H1 (cell line): ENCODE data around the gene CTNNA3. TPM values are rescaled to one million over a fixed set of nuclear protein-coding genes. Genes with fewer than 3 reads are reported as not detected.

Source experiments
- CTCF ChIA-PET: fragments of 300-600 bp; sonication (Branson Sonifier 250); formaldehyde crosslinking; loops from one replicate; lab custom pipeline; 2021; ENCODE audit not compliant: partially characterized antibody; lab: Charles Lee
- POLR2A ChIA-PET: fragments of 300-600 bp; sonication (Branson Sonifier 250); formaldehyde crosslinking; loops from one replicate; lab custom pipeline; 2021; ENCODE audit warnings: inconsistent platforms; ENCODE audit not compliant: partially characterized antibody; lab: Charles Lee
- DNase-seq, 2 experiments: peaks; one replicate each; pipeline versions ENCODE4 v3.0.0 to v3.0.0-alpha.2; 2010 to 2022; ENCODE audit warnings: low spot score in 2 of 2, low read depth in 1 of 2, mixed read lengths in 1 of 2
- FAIRE-seq: peaks from 2 replicates; lab custom pipeline; 2011; peaks lifted over from hg19 to GRCh38; lab: Jason Lieb, UNC
- H2AFZ ChIP-seq: 2 replicates; pipeline ENCODE4 v1.8.1; 2012; ENCODE audit warnings: low read length, inconsistent platforms
- H2AK5ac ChIP-seq: 2 replicates; pipeline ENCODE4 v1.6.1; 2013; ENCODE audit warnings: low read depth, low read length
- H2BK120ac ChIP-seq: replicated peaks from 2 replicates; pipeline ENCODE3; 2013; ENCODE audit warnings: low read depth, low read length, inconsistent platforms
- H2BK12ac ChIP-seq: 2 replicates; pipeline ENCODE4 v1.6.1; 2013; ENCODE audit warnings: low read depth, low read length
- H2BK15ac ChIP-seq: 2 replicates; pipeline ENCODE4 v1.6.1; 2013; ENCODE audit warnings: low read length
- H2BK20ac ChIP-seq: 2 replicates; pipeline ENCODE4 v1.6.1; 2013; ENCODE audit warnings: low read length
- H2BK5ac ChIP-seq: 2 replicates; pipeline ENCODE4 v1.6.1; 2013; ENCODE audit warnings: low read depth, low read length
- H3K14ac ChIP-seq: 2 replicates; pipeline ENCODE4 v1.6.1; 2013; ENCODE audit warnings: inconsistent platforms; ENCODE audit not compliant: insufficient read length
- H3K18ac ChIP-seq: 2 replicates; pipeline ENCODE4 v1.6.1; 2013; ENCODE audit warnings: low read length; ENCODE audit errors: extremely low read depth
- H3K23ac ChIP-seq: 2 replicates; pipeline ENCODE4 v1.6.1; 2013; ENCODE audit warnings: inconsistent platforms; ENCODE audit not compliant: insufficient read length
- H3K23me2 ChIP-seq: 2 replicates; pipeline ENCODE4 v1.6.1; 2013; ENCODE audit warnings: low read depth, low read length
- H3K27ac ChIP-seq: 2 replicates; pipeline ENCODE4 v1.6.1; 2011; ENCODE audit warnings: low read depth, low read length, inconsistent platforms
- H3K27me3 ChIP-seq, 4 experiments: replicated peaks in 1 of 4; 1 replicate in 1 of 4; 2 replicates in 3 of 4; pipeline versions ENCODE4 v1.6.1 to v1.8.1; 2011 to 2013; ENCODE audit warnings: low read length in 3 of 4, mild to moderate bottlenecking in 3 of 4, inconsistent platforms in 2 of 4, mixed read lengths in 2 of 4, moderate library complexity in 1 of 4; ENCODE audit not compliant: control insufficient read depth in 3 of 4, insufficient read depth in 3 of 4; ENCODE audit errors: extremely low read depth in 1 of 4
- H3K36me3 ChIP-seq, 4 experiments: 2 replicates each; pipeline versions ENCODE4 v1.6.1 to v1.8.1; 2011 to 2013; ENCODE audit warnings: mild to moderate bottlenecking in 4 of 4, low read length in 3 of 4, moderate library complexity in 2 of 4, control low read depth in 1 of 4, inconsistent platforms in 1 of 4; ENCODE audit not compliant: insufficient read depth in 4 of 4, control insufficient read depth in 2 of 4
- H3K4ac ChIP-seq: replicated peaks from 2 replicates; pipeline ENCODE3; 2013; ENCODE audit warnings: low read length, low read depth, mixed read lengths, inconsistent platforms; ENCODE audit not compliant: insufficient read length
- H3K4me1 ChIP-seq, 4 experiments: replicated peaks in 1 of 4; 1 replicate in 1 of 4; 2 replicates in 3 of 4; pipeline versions ENCODE4 v1.6.1 to v1.8.1; 2011 to 2013; ENCODE audit warnings: low read length in 3 of 4, inconsistent platforms in 2 of 4, mixed read lengths in 1 of 4; ENCODE audit not compliant: insufficient read depth in 4 of 4, control insufficient read depth in 3 of 4
- H3K4me2 ChIP-seq, 2 experiments: 2 replicates each; pipeline versions ENCODE4 v1.6.1 to v1.8.1; 2011 to 2013; ENCODE audit warnings: low read depth in 2 of 2, low read length in 2 of 2, control low read depth in 1 of 2, inconsistent platforms in 1 of 2, mild to moderate bottlenecking in 1 of 2; ENCODE audit not compliant: insufficient read depth in 1 of 2
- H3K4me3 ChIP-seq, 4 experiments: fragments of 200-600, 300-600 bp in 1 of 4; sonication (generic), shearing (Covaris generic), sonication (Bioruptor Twin) in 1 of 4; 2 replicates each; pipeline versions ENCODE4 v1.5.1 to v1.8.1; 2011 to 2016; ENCODE audit warnings: low read length in 4 of 4, low read depth in 3 of 4, control low read depth in 2 of 4, inconsistent platforms in 2 of 4, mild to moderate bottlenecking in 2 of 4, mixed read lengths in 1 of 4, moderate library complexity in 1 of 4; ENCODE audit not compliant: insufficient read depth in 2 of 4; ENCODE audit errors: extremely low read depth in 1 of 4
- H3K56ac ChIP-seq: replicated peaks from 2 replicates; pipeline ENCODE3; 2013; ENCODE audit warnings: low read depth, mild to moderate bottlenecking, mixed read lengths, low read length, inconsistent platforms; ENCODE audit not compliant: insufficient read length
- H3K79me1 ChIP-seq: 2 replicates; pipeline ENCODE4 v1.6.1; 2013; ENCODE audit warnings: low read depth, low read length, control low read depth
- H3K79me2 ChIP-seq, 2 experiments: 2 replicates each; pipeline versions ENCODE4 v1.6.1 to v1.8.1; 2012 to 2013; ENCODE audit warnings: low read length in 2 of 2, mild to moderate bottlenecking in 2 of 2, inconsistent platforms in 1 of 2; ENCODE audit not compliant: insufficient read depth in 2 of 2, control insufficient read depth in 1 of 2
- H3K9ac ChIP-seq, 4 experiments: replicated peaks in 1 of 4; 1 replicate in 1 of 4; 2 replicates in 3 of 4; pipeline versions ENCODE4 v1.6.1 to v1.8.1; 2011 to 2013; ENCODE audit warnings: low read depth in 3 of 4, low read length in 3 of 4, control low read depth in 2 of 4, mild to moderate bottlenecking in 2 of 4, moderate library complexity in 2 of 4, inconsistent platforms in 1 of 4; ENCODE audit errors: extremely low read depth in 1 of 4
- H3K9me3 ChIP-seq, 2 experiments: 2 replicates each; pipeline versions ENCODE4 v1.6.1 to v1.8.1; 2012 to 2013; ENCODE audit warnings: mild to moderate bottlenecking in 2 of 2, moderate library complexity in 2 of 2, control low read depth in 1 of 2, inconsistent platforms in 1 of 2, low read depth in 1 of 2, low read length in 1 of 2, mixed read lengths in 1 of 2; ENCODE audit not compliant: insufficient read depth in 2 of 2
- H4K20me1 ChIP-seq, 2 experiments: replicated peaks in 1 of 2; 2 replicates each; pipeline versions ENCODE3 to v1.8.1; 2011 to 2013; ENCODE audit warnings: inconsistent platforms in 2 of 2, low read length in 2 of 2, mild to moderate bottlenecking in 1 of 2; ENCODE audit not compliant: insufficient read depth in 2 of 2, control insufficient read depth in 1 of 2
- H4K5ac ChIP-seq: 2 replicates; pipeline ENCODE4 v1.6.1; 2013; ENCODE audit warnings: low read length, low read depth, mixed read lengths, inconsistent platforms; ENCODE audit not compliant: insufficient read length
- H4K8ac ChIP-seq: 2 replicates; pipeline ENCODE4 v1.8.0; 2013; ENCODE audit warnings: mild to moderate bottlenecking, moderate library complexity, low read length, inconsistent platforms; ENCODE audit not compliant: insufficient read depth; ENCODE audit errors: extremely low read depth
- H4K91ac ChIP-seq: replicated peaks from 2 replicates; pipeline ENCODE3; 2013; ENCODE audit warnings: low read length, mixed read lengths, inconsistent platforms; ENCODE audit not compliant: insufficient read length
- KDM5A ChIP-seq: fragments of 200-600 bp; IDR thresholded peaks from 2 replicates; pipeline ENCODE4 v1.7.1; 2012; ENCODE audit warnings: mild to moderate bottlenecking, low read length, inconsistent platforms, mixed read lengths
- SP4 ChIP-seq: IDR thresholded peaks from 2 replicates; pipeline ENCODE4 v1.6.1; 2012; ENCODE audit warnings: low read length, inconsistent platforms
- WGBS, 2 experiments: shearing (Covaris generic) in 1 of 2; methylation state at CpG; one replicate each; pipeline versions ENCODE4 v1.1.6 to v1.1.7; 2013 to 2015; ENCODE audit warnings: low lambda C conversion rate in 2 of 2, mixed read lengths in 2 of 2, inconsistent platforms in 1 of 2, low coverage in 1 of 2, missing lambda C conversion rate in 1 of 2; ENCODE audit not compliant: insufficient replicate concordance in 2 of 2, insufficient coverage in 1 of 2, insufficient read length in 1 of 2; ENCODE audit errors: extremely low coverage in 1 of 2, missing lambda C conversion rate in 1 of 2; 5-methylcytosine and 5-hydroxymethylcytosine counted together
- polyA plus RNA-seq, 7 experiments: library from polyadenylated mRNA; depleted of rRNA in 3 of 7; stranded (reverse) in 5 of 7; unstranded in 2 of 7; fragments of >200 nt in 5 of 7; fragments of 200-250 nt in 2 of 7; gene quantifications; 1 replicate in 5 of 7; 2 replicates in 1 of 7; 4 replicates in 1 of 7; pipeline versions ENCODE4 v1.2.1 to v1.2.3, GENCODE V29; 2011 to 2013; ENCODE audit warnings: missing spikeins in 2 of 7, mixed read lengths in 2 of 7
- total RNA-seq: library from RNA; stranded (reverse); fragmentation: NEBNext Ultra II Directional; extraction: Animal tissue kit (Norgen Biotek cat#: 25700); gene quantifications from 2 replicates; pipeline ENCODE4 v1.2.1, GENCODE V29; 2021

The CTNNA3 gene
- total and polyA plus RNA-seq, 2 of the 8 experiments (the other 6 are each of a cell fraction or from before 2014, with no cell fraction given), result 1.3 to 1.5 TPM

- Histone ChIP-seq H3K23me2 (no peaks in the 10 kb centered on the region), H3K27me3 (no peaks in the 10 kb centered on the region), H3K27ac (no peak overlapping the region), H3K4me3 (no peak overlapping the region), H3K9me3 (no peaks in the 10 kb centered on the region), H2BK15ac (no peak overlapping the region), H2BK5ac (no peak overlapping the region), H2BK12ac (no peak overlapping the region), H2AFZ (no peak overlapping the region), H2BK20ac (no peak overlapping the region), H3K56ac (no peak overlapping the region), H4K8ac (no peak overlapping the region), H3K4me2 (no peak overlapping the region), H3K4ac (no peak overlapping the region), H3K79me2 (no peaks in the 10 kb centered on the region), H3K79me1 (no peaks in the 10 kb centered on the region), H3K9ac (no peak overlapping the region), H3K14ac (no peak overlapping the region), H3K36me3 (no peaks in the 10 kb centered on the region), H2BK120ac (no peak overlapping the region), H4K5ac (no peak overlapping the region), H3K4me1 (no peaks in the 10 kb centered on the region), H4K91ac (no peak overlapping the region), H4K20me1 (no peaks in the 10 kb centered on the region), H3K23ac (no peak overlapping the region), H2AK5ac (no peak overlapping the region), H3K18ac (no peak overlapping the region)
- DNase-seq (no peak), FAIRE-seq (no peak)
- ChIA-PET POLR2A (no interaction called here), CTCF (no interaction called here)
- 50% methylated on average over 1 of the region's 1 CpG; no CpG with 5 or more reads in 1 of the 2 experiments for WGBS, 2 experiments
- TF ChIP-seq KDM5A (no peak), SP4 (no peak)
Observed at GRCh38 chr10:66671064-66671463, 1024.9 kb downstream of the CTNNA3 start.
